Ishikawa (cell line): Measurements from ENCODE around the gene CACNA1C.

Source experiments
- CEBPB ChIP-seq: IDR thresholded peaks from 2 replicates; pipeline ENCODE4 v1.6.1; 2012
- CREB1 ChIP-seq: IDR thresholded peaks from 2 replicates; pipeline ENCODE4 v1.6.1; 2012; ENCODE audit warnings: low read depth
- EGR1 ChIP-seq: IDR thresholded peaks from 2 replicates; pipeline ENCODE4 v1.6.1; 2012
- EP300 ChIP-seq: IDR thresholded peaks from 2 replicates; pipeline ENCODE4 v1.6.1; 2012; ENCODE audit warnings: borderline replicate concordance
- FOXM1 ChIP-seq: IDR thresholded peaks from 2 replicates; pipeline ENCODE4 v1.6.1; 2012; ENCODE audit warnings: low read depth, borderline replicate concordance
- NFIC ChIP-seq: IDR thresholded peaks from 2 replicates; pipeline ENCODE4 v1.6.1; 2012
- RAD21 ChIP-seq: IDR thresholded peaks from 2 replicates; pipeline ENCODE4 v1.6.1; 2012; ENCODE audit warnings: low read depth
- TAF1 ChIP-seq: IDR thresholded peaks from 2 replicates; pipeline ENCODE4 v1.6.1; 2012; ENCODE audit warnings: low read depth, mild to moderate bottlenecking
- TCF12 ChIP-seq: IDR thresholded peaks from 2 replicates; pipeline ENCODE4 v1.6.1; 2012; ENCODE audit warnings: low read depth
- TEAD4 ChIP-seq: IDR thresholded peaks from 2 replicates; pipeline ENCODE4 v1.6.1; 2012
- YY1 ChIP-seq: IDR thresholded peaks from 2 replicates; pipeline ENCODE4 v1.6.1; 2012; ENCODE audit warnings: low read depth
- ZBTB7A ChIP-seq: IDR thresholded peaks from 2 replicates; pipeline ENCODE4 v1.6.1; 2012; ENCODE audit warnings: low read depth
- TF ChIP-seq, protein P1 (sequence below): IDR thresholded peaks from 2 replicates; pipeline ENCODE4 v1.6.1; 2012
- TF ChIP-seq, protein P2 (sequence below): IDR thresholded peaks from 2 replicates; pipeline ENCODE4 v1.6.1; 2012; ENCODE audit warnings: low read depth, mild to moderate bottlenecking
- TF ChIP-seq, protein P3 (sequence below): IDR thresholded peaks from 2 replicates; pipeline ENCODE4 v1.6.1; 2012

CACNA1C gene

DNA sequence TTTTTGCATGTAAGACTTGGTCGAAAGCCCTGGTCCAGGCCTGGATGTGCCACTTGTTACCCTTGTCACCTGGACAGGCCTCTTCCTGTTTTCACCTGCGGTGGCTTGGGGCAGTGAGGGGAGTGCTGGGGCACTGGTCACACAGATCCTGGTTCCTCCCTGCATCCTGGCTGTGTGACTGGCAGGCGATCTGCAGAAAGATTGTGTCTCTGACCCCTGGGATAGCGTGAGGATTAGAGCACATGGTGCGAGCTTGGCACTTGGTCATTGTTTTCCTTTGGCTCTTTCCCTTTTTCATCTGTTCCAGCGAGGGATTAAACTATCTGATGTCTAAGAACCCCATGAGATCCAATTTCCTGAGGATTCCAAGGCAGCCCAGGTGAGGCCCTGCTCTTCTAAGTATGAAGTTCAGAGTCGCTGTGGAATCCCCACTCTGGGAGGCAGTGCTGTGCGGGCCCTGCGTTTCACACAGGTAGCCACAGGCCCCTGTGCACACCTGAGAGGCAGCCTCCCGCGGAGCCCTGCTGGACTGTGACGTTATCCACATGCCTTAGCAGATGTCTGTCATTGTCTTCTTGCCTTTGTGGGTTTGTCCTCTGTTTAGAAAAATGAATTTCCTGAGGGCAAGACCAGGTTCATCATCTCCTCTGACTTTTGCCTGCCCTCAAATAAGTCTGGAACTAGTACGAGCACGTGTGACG, 288.4 kb downstream of the CACNA1C start:
- no peak for TF ChIP-seq CREB1
- TF ChIP-seq CEBPB: no peak
- no peak for TF ChIP-seq YY1
- no peak for TF ChIP-seq FOXM1
- TF ChIP-seq, protein P1, sequence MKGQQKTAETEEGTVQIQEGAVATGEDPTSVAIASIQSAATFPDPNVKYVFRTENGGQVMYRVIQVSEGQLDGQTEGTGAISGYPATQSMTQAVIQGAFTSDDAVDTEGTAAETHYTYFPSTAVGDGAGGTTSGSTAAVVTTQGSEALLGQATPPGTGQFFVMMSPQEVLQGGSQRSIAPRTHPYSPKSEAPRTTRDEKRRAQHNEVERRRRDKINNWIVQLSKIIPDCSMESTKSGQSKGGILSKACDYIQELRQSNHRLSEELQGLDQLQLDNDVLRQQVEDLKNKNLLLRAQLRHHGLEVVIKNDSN: no peak
- TF ChIP-seq, protein P2, sequence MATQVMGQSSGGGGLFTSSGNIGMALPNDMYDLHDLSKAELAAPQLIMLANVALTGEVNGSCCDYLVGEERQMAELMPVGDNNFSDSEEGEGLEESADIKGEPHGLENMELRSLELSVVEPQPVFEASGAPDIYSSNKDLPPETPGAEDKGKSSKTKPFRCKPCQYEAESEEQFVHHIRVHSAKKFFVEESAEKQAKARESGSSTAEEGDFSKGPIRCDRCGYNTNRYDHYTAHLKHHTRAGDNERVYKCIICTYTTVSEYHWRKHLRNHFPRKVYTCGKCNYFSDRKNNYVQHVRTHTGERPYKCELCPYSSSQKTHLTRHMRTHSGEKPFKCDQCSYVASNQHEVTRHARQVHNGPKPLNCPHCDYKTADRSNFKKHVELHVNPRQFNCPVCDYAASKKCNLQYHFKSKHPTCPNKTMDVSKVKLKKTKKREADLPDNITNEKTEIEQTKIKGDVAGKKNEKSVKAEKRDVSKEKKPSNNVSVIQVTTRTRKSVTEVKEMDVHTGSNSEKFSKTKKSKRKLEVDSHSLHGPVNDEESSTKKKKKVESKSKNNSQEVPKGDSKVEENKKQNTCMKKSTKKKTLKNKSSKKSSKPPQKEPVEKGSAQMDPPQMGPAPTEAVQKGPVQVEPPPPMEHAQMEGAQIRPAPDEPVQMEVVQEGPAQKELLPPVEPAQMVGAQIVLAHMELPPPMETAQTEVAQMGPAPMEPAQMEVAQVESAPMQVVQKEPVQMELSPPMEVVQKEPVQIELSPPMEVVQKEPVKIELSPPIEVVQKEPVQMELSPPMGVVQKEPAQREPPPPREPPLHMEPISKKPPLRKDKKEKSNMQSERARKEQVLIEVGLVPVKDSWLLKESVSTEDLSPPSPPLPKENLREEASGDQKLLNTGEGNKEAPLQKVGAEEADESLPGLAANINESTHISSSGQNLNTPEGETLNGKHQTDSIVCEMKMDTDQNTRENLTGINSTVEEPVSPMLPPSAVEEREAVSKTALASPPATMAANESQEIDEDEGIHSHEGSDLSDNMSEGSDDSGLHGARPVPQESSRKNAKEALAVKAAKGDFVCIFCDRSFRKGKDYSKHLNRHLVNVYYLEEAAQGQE: no peak
- TF ChIP-seq TCF12: no peak
- no peak for TF ChIP-seq ZBTB7A
- TF ChIP-seq TEAD4: no peak
- TF ChIP-seq, protein P3, sequence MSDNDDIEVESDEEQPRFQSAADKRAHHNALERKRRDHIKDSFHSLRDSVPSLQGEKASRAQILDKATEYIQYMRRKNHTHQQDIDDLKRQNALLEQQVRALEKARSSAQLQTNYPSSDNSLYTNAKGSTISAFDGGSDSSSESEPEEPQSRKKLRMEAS: no peak
- TF ChIP-seq EP300: no peak
- TF ChIP-seq TAF1: no peak
- TF ChIP-seq RAD21: no peak
- TF ChIP-seq NFIC: no peak
- TF ChIP-seq EGR1: no peak

DNA sequence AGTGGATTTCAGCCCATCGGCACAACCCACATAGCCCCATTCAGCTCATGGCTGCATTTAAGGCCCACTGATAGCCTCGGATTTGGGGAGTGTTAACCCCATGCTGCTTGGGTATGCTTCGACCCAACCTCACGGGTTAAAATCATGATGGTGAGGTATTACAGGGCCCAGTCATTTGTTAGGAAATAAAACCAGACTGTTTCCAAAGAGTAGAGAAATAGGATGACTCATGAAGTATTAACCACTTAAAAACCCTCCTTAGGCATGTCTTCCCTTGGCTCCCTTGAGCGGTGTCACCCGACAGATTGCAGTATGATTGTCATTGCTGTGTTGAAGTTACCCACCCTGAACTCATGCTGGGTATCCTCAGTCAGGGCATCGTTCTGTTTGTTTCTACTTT, 289.1 kb downstream of the CACNA1C start:
- TF ChIP-seq ZBTB7A (no peak), RAD21 (no peak), EP300 (no peak), CREB1 (no peak), EGR1 (no peak), TCF12 (no peak), YY1 (no peak), TAF1 (no peak), TEAD4 (no peak), NFIC (no peak), CEBPB (no peak)
- TF ChIP-seq, protein P1: no peak
- TF ChIP-seq, protein P3: no peak
- TF ChIP-seq, protein P2: no peak

DNA sequence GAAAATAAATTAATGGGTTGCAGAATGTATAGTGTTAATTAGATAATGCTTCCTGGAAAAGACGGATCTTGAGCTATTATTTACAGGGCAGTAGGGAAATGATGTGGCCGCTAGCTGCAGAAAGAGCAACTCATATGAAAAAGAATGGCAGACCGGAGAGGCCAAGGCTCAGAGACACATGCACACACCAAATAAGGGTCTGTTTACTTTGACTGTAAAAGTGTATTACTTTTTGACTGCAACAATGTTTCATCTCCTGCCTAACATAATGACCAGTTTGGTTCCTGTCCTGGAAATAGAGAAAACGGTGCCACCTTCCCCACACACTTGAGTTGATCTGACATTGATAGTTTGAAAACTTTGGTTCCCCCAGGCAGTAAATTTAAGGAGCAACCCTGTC, 290.9 kb downstream of the CACNA1C start:
- TF ChIP-seq TCF12: no peak

DNA sequence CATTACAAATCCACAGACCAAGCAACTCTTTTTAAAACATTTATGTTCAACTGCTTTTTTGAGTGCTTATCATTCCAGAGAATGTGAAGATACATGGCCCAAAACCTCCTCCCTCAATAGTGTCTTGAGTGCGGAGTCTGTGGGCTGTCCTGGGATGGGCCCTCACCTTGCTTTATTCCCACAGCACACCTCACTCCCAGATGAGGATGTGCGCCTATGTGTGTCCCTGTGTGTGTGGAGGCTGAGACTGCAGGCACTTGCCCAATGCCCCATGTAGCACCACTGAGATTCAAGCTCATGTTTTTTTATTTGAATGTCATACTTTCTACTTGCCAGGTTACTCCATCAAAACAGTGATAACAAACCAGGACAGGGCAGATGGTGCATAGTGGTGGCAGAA, 291.7 kb downstream of the CACNA1C start:
- TF ChIP-seq EP300 (no peak), EGR1 (no peak), CREB1 (no peak), CEBPB (no peak), YY1 (no peak), NFIC (no peak), TEAD4 (no peak), RAD21 (no peak), TAF1 (no peak), FOXM1 (no peak), ZBTB7A (no peak), TCF12 (no peak)
- TF ChIP-seq, protein P1: no peak
- TF ChIP-seq, protein P3: no peak
- TF ChIP-seq, protein P2: no peak
